Natural killer cell treated with Interleukin-12 subunit alpha and Interleukin-12 subunit beta and Interleukin-15 and Interleukin-18, amount 100 ng/mL, for 72 hours (primary cell): ENCODE measurements around the gene SNX9. TPM values are rescaled to one million over a fixed set of nuclear protein-coding genes. Genes with fewer than 3 reads are reported as not detected.

ENCODE experiments used
- ATAC-seq, 2 donors: fragments of 150-1000 bp; cut with Tn5 transposase in 1 of 2; sonication (Bioruptor Pico), chemical (Tn5 transposase) in 1 of 2; 2 replicates each; pipeline ENCODE4 v1.10.0; 2021
- DNase-seq: peaks from one replicate; pipeline ENCODE4 v3.0.0; 2022; ENCODE audit warnings: low spot score
- H3K27ac Mint-ChIP-seq, 2 donors: 1 replicate in 1 of 2; 2 replicates in 1 of 2; pipeline ENCODE4 v1.8.0; 2022; ENCODE audit warnings: mixed read lengths in 2 of 2, mild to moderate bottlenecking in 1 of 2, moderate library complexity in 1 of 2
- H3K27me3 Mint-ChIP-seq, 2 donors: 1 replicate in 1 of 2; 2 replicates in 1 of 2; pipeline ENCODE4 v1.8.0; 2022; ENCODE audit warnings: mixed read lengths in 2 of 2
- H3K36me3 Mint-ChIP-seq: one replicate; pipeline ENCODE4 v1.8.0; 2022; ENCODE audit warnings: mixed read lengths
- H3K4me1 Mint-ChIP-seq, 2 donors: 1 replicate in 1 of 2; 2 replicates in 1 of 2; pipeline ENCODE4 v1.8.0; 2022; ENCODE audit warnings: low read depth in 2 of 2, mixed read lengths in 2 of 2, mild to moderate bottlenecking in 1 of 2
- H3K4me3 Mint-ChIP-seq: one replicate; pipeline ENCODE4 v1.8.0; 2022; ENCODE audit warnings: mixed read lengths
- H3K9me3 Mint-ChIP-seq: 2 replicates; pipeline ENCODE4 v1.8.0; 2022; ENCODE audit warnings: mixed read lengths
- total RNA-seq, 2 donors: library from RNA; stranded (reverse); gene quantifications; one replicate each; pipeline ENCODE4 v1.2.3, GENCODE V29; 2022

Gene SNX9
- total RNA-seq, 2 donors from 2014 or later: 5.4 to 14.6 TPM

GRCh38 chr6:157989541-157990289, 166.7 kb downstream of the SNX9 start:
- Mint-ChIP-seq H3K9me3 (no peaks in the 10 kb centered on the region), H3K4me1 (peaks cover 24 to 34% of the 10 kb centered on the region in 2 donors), H3K27ac (peak overlapping the region; percentile 68 to 89), H3K4me3 (no peak overlapping the region), H3K36me3 (no peaks in the 10 kb centered on the region), H3K27me3 (no peaks in the 10 kb centered on the region)
- ATAC-seq (peak in 1 of 2 donors; percentile 24), DNase-seq (no peak)

GRCh38 chr6:157990321-157991066, 167.4 kb downstream of the SNX9 start:
- peak overlapping the region; percentile 41 for H3K4me3 Mint-ChIP-seq
- no peaks in the 10 kb centered on the region for H3K36me3 Mint-ChIP-seq
- no peaks in the 10 kb centered on the region for H3K27me3 Mint-ChIP-seq
- H3K9me3 Mint-ChIP-seq: no peaks in the 10 kb centered on the region
- H3K4me1 Mint-ChIP-seq: peaks cover 24 to 33% of the 10 kb centered on the region in 2 donors
- ATAC-seq (peak; percentile 63 to 64), DNase-seq (no peak)
- H3K27ac Mint-ChIP-seq: peak overlapping the region; percentile 68 to 89

- Mint-ChIP-seq H3K27ac (peak overlapping the region; percentile 68 to 89), H3K27me3 (no peaks in the 10 kb centered on the region), H3K36me3 (no peaks in the 10 kb centered on the region), H3K4me1 (peaks cover 24 to 33% of the 10 kb centered on the region in 2 donors), H3K4me3 (no peak overlapping the region), H3K9me3 (no peaks in the 10 kb centered on the region)
- DNase-seq (no peak), ATAC-seq (no peak)
Measured at GRCh38 chr6:157991067-157991432, 168.0 kb downstream of the SNX9 start.

- no peak overlapping the region for H3K27ac Mint-ChIP-seq
- no peaks in the 10 kb centered on the region for H3K27me3 Mint-ChIP-seq
- H3K4me3 Mint-ChIP-seq: no peak overlapping the region
- no peaks in the 10 kb centered on the region for H3K9me3 Mint-ChIP-seq
- DNase-seq (no peak), ATAC-seq (no peak)
- H3K4me1 Mint-ChIP-seq: peaks cover 29 to 47% of the 10 kb centered on the region in 2 donors
- no peaks in the 10 kb centered on the region for H3K36me3 Mint-ChIP-seq
Measured at GRCh38 chr6:157993076-157993475, 170.0 kb downstream of the SNX9 start.

- no peak for DNase-seq
- no peaks in the 10 kb centered on the region for H3K36me3 Mint-ChIP-seq
- H3K9me3 Mint-ChIP-seq: no peaks in the 10 kb centered on the region
- H3K27ac Mint-ChIP-seq: peak overlapping the region in 1 of 2 donors; percentile 45
- H3K27me3 Mint-ChIP-seq: no peaks in the 10 kb centered on the region
- H3K4me3 Mint-ChIP-seq: no peak overlapping the region
- H3K4me1 Mint-ChIP-seq: peaks cover 21 to 44% of the 10 kb centered on the region in 2 donors
- no peak for ATAC-seq
Measured at GRCh38 chr6:157994125-157994795, 171.2 kb downstream of the SNX9 start.

Other genes starting within 250 kb of the SNX9 start
- gene SYNJ2, start 158.6 kb downstream of the SNX9 start, total RNA-seq: 10 to 100 TPM; 24.7 to 37.3 TPM